Measurements from ENCODE around the gene GPBAR1.

GRCh38 chr2:218312267-218312756 lies 51.5 kb downstream of the GPBAR1 start:
- TF ChIP-seq ESRRA (CRISPR knock-in tag; IDR thresholded peaks at IDR 0.05; ENCODE audit: borderline replicate concordance) (no peak), ETV6 (CRISPR knock-in tag; IDR thresholded peaks at IDR 0.05) (no peak), JUN (CRISPR knock-in tag; IDR thresholded peaks at IDR 0.05) (no peak), ZBTB43 (CRISPR knock-in tag; IDR thresholded peaks at IDR 0.05) (no peak), SP1 (CRISPR knock-in tag; conservative IDR thresholded peaks at IDR 0.05) (no peak), CTCF (IDR thresholded peaks at IDR 0.05) (no peak), TEAD1 (CRISPR knock-in tag; IDR thresholded peaks at IDR 0.05) (no peak), IRF1 (CRISPR knock-in tag; IDR thresholded peaks at IDR 0.05) (no peak), CBFB (CRISPR knock-in tag; IDR thresholded peaks at IDR 0.05; ENCODE audit: low read depth) (no peak), NFYB (CRISPR knock-in tag; conservative IDR thresholded peaks at IDR 0.05; ENCODE audit: low read depth) (no peak)
